ENCODE results near the gene PCDHA1.

The PCDHA1 gene

DNA sequence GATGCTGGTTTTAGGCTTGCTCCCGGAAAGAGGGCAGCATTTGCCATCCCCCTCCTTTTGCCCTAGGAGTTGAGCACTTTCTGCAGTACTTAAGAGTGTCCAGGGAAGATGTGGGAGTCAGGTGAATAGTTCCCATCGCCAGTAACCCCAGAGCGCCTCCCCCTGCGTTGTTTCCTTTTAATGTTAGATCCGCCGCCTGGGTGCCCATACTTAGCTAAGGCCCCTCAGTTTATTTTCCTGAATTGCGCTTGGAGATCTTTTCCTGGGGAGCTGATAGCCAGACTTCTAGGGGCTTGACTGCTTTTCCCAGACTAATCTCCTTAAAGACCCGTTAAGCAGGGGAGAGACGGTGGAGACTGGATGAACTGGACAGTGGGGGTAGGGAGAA is 180.0 kb downstream of the PCDHA1 start:
- no peak overlapping the region for H2AFZ ChIP-seq (ENCODE audit: low read length)
- H3K4me2 ChIP-seq (ENCODE audit: low read depth, low read length, poor library complexity, severe bottlenecking): no peak overlapping the region
- H3K79me2 ChIP-seq (ENCODE audit: insufficient read depth, low read length): no peaks in the 10 kb centered on the region
- no peaks in the 10 kb centered on the region for H3K9me2 ChIP-seq (replicated peaks; ENCODE audit: low read depth, low read length)
- H3F3A ChIP-seq (ENCODE audit: low read depth): no peaks in the 10 kb centered on the region
- H3K36me3 ChIP-seq (ENCODE audit: insufficient read depth, low read length): no peaks in the 10 kb centered on the region
- TF ChIP-seq EZH2phosphoT487 (IDR thresholded peaks at IDR 0.05; ENCODE audit: borderline replicate concordance): no peak
- TF ChIP-seq, protein P1, sequence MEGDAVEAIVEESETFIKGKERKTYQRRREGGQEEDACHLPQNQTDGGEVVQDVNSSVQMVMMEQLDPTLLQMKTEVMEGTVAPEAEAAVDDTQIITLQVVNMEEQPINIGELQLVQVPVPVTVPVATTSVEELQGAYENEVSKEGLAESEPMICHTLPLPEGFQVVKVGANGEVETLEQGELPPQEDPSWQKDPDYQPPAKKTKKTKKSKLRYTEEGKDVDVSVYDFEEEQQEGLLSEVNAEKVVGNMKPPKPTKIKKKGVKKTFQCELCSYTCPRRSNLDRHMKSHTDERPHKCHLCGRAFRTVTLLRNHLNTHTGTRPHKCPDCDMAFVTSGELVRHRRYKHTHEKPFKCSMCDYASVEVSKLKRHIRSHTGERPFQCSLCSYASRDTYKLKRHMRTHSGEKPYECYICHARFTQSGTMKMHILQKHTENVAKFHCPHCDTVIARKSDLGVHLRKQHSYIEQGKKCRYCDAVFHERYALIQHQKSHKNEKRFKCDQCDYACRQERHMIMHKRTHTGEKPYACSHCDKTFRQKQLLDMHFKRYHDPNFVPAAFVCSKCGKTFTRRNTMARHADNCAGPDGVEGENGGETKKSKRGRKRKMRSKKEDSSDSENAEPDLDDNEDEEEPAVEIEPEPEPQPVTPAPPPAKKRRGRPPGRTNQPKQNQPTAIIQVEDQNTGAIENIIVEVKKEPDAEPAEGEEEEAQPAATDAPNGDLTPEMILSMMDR (conservative IDR thresholded peaks at IDR 0.05; ENCODE audit: low read length): no peak
- H4K20me1 ChIP-seq (ENCODE audit: insufficient read depth, low read length, poor library complexity, severe bottlenecking): no peaks in the 10 kb centered on the region
- H3K27me3 ChIP-seq (ENCODE audit: insufficient read depth, low read length, poor library complexity, severe bottlenecking): no peaks in the 10 kb centered on the region
- H3K9me3 ChIP-seq (ENCODE audit: insufficient read depth, low read depth, low read length): no peaks in the 10 kb centered on the region
- H3K9ac ChIP-seq (ENCODE audit: low read depth, low read length, poor library complexity, severe bottlenecking): no peak overlapping the region
- H3K4me3 ChIP-seq (ENCODE audit: low read length, poor library complexity, severe bottlenecking): no peak overlapping the region
- H3K4me1 ChIP-seq (ENCODE audit: insufficient read depth, low read length, poor library complexity, severe bottlenecking): no peaks in the 10 kb centered on the region

DNA sequence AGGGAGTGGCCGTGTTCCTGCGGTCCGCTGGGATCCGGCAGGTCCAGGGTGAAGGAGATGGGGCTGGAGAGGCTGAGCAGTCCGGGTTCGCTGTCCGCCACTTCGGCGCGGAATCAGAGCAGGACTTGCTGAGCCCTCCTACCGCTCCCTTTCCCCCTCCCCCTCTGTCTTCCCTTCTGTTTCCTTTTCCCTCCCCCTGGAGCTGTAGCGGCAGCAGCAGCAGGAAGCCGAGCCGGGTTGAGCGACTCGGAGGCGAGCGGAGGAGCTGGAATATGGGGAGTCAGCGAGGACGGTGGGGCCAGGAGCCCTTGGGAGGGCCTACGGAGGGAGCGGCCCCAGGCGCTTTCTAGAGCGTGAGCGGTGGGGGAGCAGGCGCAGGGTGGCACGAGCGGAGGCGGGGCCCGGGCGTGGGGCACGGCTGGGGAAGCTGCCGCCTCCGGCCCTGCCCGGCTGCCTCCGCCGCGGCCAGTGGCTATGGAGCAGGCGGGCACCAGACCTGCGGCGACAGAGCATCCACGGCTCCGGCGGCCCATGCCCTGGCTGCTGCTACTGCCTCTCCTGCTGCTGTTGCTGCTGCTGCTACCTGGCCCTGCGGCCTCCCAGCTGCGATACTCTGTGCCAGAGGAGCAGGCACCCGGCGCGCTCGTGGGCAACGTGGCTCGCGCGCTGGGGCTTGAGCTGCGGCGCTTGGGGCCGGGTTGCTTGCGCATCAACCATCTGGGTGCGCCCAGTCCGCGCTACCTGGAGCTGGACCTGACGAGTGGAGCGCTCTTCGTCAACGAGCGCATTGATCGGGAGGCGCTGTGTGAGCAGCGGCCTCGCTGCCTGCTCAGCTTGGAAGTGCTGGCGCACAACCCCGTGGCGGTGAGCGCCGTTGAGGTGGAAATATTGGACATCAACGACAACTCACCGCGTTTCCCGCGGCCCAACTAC is 180.6 kb downstream of the PCDHA1 start, which contains the start of gene PCDHAC2:
Gene PCDHAC2 (plus strand): TSS at position 184 of the 933 bp plus-strand sequence. CDS start 291 bp downstream, at position 475.
- Histone ChIP-seq H4K20me1 (ENCODE audit: insufficient read depth, low read length, poor library complexity, severe bottlenecking) (no peaks in the 10 kb centered on the region), H3K79me2 (ENCODE audit: insufficient read depth, low read length) (no peaks in the 10 kb centered on the region), H3K9me3 (ENCODE audit: insufficient read depth, low read depth, low read length) (no peaks in the 10 kb centered on the region), H2AFZ (ENCODE audit: low read length) (no peak within 1 kb of the TSS), H3K27me3 (ENCODE audit: insufficient read depth, low read length, poor library complexity, severe bottlenecking) (no peaks in the 10 kb centered on the region), H3K9ac (ENCODE audit: low read depth, low read length, poor library complexity, severe bottlenecking) (no peak within 1 kb of the TSS), H3K9me2 (replicated peaks; ENCODE audit: low read depth, low read length) (no peaks in the 10 kb centered on the region), H3K36me3 (ENCODE audit: insufficient read depth, low read length) (no peaks in the 10 kb centered on the region), H3F3A (ENCODE audit: low read depth) (no peaks in the 10 kb centered on the region), H3K4me1 (ENCODE audit: insufficient read depth, low read length, poor library complexity, severe bottlenecking) (no peaks in the 10 kb centered on the region), H3K4me2 (ENCODE audit: low read depth, low read length, poor library complexity, severe bottlenecking) (no peak within 1 kb of the TSS), H3K4me3 (ENCODE audit: low read length, poor library complexity, severe bottlenecking) (no peak within 1 kb of the TSS)
- TF ChIP-seq EZH2phosphoT487 (IDR thresholded peaks at IDR 0.05; ENCODE audit: borderline replicate concordance): no peak
- TF ChIP-seq, protein P1 (conservative IDR thresholded peaks at IDR 0.05; ENCODE audit: low read length): no peak

- Histone ChIP-seq H3K27me3 (ENCODE audit: insufficient read depth, low read length, poor library complexity, severe bottlenecking) (no peaks in the 10 kb centered on the region), H3K79me2 (ENCODE audit: insufficient read depth, low read length) (no peaks in the 10 kb centered on the region), H2AFZ (ENCODE audit: low read length) (no peak overlapping the region), H3K4me3 (ENCODE audit: low read length, poor library complexity, severe bottlenecking) (no peak overlapping the region), H3K9ac (ENCODE audit: low read depth, low read length, poor library complexity, severe bottlenecking) (no peak overlapping the region), H3K9me3 (ENCODE audit: insufficient read depth, low read depth, low read length) (no peaks in the 10 kb centered on the region), H3K36me3 (ENCODE audit: insufficient read depth, low read length) (no peaks in the 10 kb centered on the region), H3K4me2 (ENCODE audit: low read depth, low read length, poor library complexity, severe bottlenecking) (no peak overlapping the region), H3K4me1 (ENCODE audit: insufficient read depth, low read length, poor library complexity, severe bottlenecking) (no peaks in the 10 kb centered on the region), H3K9me2 (replicated peaks; ENCODE audit: low read depth, low read length) (no peaks in the 10 kb centered on the region), H4K20me1 (ENCODE audit: insufficient read depth, low read length, poor library complexity, severe bottlenecking) (no peaks in the 10 kb centered on the region), H3F3A (ENCODE audit: low read depth) (no peaks in the 10 kb centered on the region)
- no peak for TF ChIP-seq EZH2phosphoT487 (IDR thresholded peaks at IDR 0.05; ENCODE audit: borderline replicate concordance)
- TF ChIP-seq, protein P1 (conservative IDR thresholded peaks at IDR 0.05; ENCODE audit: low read length): no peak
These were observed 181.4 kb downstream of the PCDHA1 start for GRCh38 chr5:140967226-140967893.

Data from Loucy (cell line).